Mucosa of descending colon (tissue), 3 donors: ENCODE results near the gene GTF3C1. TPM values are rescaled to one million over a fixed set of nuclear protein-coding genes. Genes with fewer than 3 reads are reported as not detected.
A peak's percentile ranks its signal among the peaks of the same experiment; 100 is the strongest.

Source experiments
- ATAC-seq: fragments of 200-7000 bp; cut with Tn5 transposase; one replicate; pipeline ENCODE4 v1.9.1; 2020; ENCODE audit warnings: mild to moderate bottlenecking, moderate library complexity
- DNase-seq, 3 donors: peaks; one replicate each; pipeline ENCODE4 v3.0.0-alpha.2; 2020
- H3K36me3 ChIP-seq: fragments of 200-600 bp; one replicate; pipeline ENCODE4 v1.8.0; 2021; ENCODE audit warnings: low read depth, mild to moderate bottlenecking
- H3K4me1 ChIP-seq: fragments of 200-600 bp; one replicate; pipeline ENCODE4 v1.8.0; 2021; ENCODE audit warnings: low read depth, mild to moderate bottlenecking
- H3K4me3 ChIP-seq: fragments of 200-600 bp; one replicate; pipeline ENCODE4 v1.8.0; 2021; ENCODE audit warnings: mild to moderate bottlenecking
- H3K9me3 ChIP-seq: fragments of 200-600 bp; one replicate; pipeline ENCODE4 v1.8.0; 2021; ENCODE audit warnings: mild to moderate bottlenecking
- CTCF ChIP-seq: fragments of 200-600 bp; IDR thresholded peaks from one replicate; pipeline ENCODE4 v1.8.0; 2022; ENCODE audit warnings: antibody characterized with exemption, mild to moderate bottlenecking
- intact Hi-C, 2 donors: fragments of 100-400 bp; cut with DNase I in 1 of 2; cut with micrococcal nuclease in 1 of 2; formaldehyde crosslinking; loops; one replicate each; pipeline versions ENCODE4 v1.11.0 to v1.11.1; 2022; cut with DNase I, micrococcal nuclease
- total RNA-seq, 3 donors: library from RNA; stranded (reverse); fragmentation: NEBNext Ultra II Directional in 2 of 3; extraction: Animal tissue kit (Norgen Biotek cat#: 25700) in 2 of 3; gene quantifications; one replicate each; pipeline versions ENCODE4 v1.2.1 to v1.2.4, GENCODE V29; 2021 to 2023
- donor health status: DM: no; HTN: no; CAD: no; lungs with moderate emphysema.
- donor health status: DM: no; HTN: no; CAD: no.
- donor health status: DM: no; HTN: yes; CAD: no.

The GTF3C1 gene
- total RNA-seq, 3 donors from 2014 or later, result 47.0 to 58.5 (median 47.7) TPM

GRCh38 chr16:27561216-27561615 lies 11.5 kb upstream of the GTF3C1 start:
- Histone ChIP-seq H3K4me1 (no peaks in the 10 kb centered on the region), H3K9me3 (no peaks in the 10 kb centered on the region), H3K36me3 (no peaks in the 10 kb centered on the region), H3K4me3 (no peak overlapping the region)
- no peak for TF ChIP-seq CTCF
- intact Hi-C loops, result no loop called here
- DNase-seq (no peak), ATAC-seq (no peak)

GRCh38 chr16:27558932-27559331 lies 9.2 kb upstream of the GTF3C1 start:
- no peaks in the 10 kb centered on the region for H3K9me3 ChIP-seq
- no peak for TF ChIP-seq CTCF
- no peak for ATAC-seq

GRCh38 chr16:27558434-27558833 lies 8.7 kb upstream of the GTF3C1 start:
- ATAC-seq (no peak), DNase-seq (no peak)
- no peaks in the 10 kb centered on the region for H3K4me1 ChIP-seq
- TF ChIP-seq CTCF, result no peak
- no peak overlapping the region for H3K4me3 ChIP-seq
- H3K9me3 ChIP-seq, result no peaks in the 10 kb centered on the region
- H3K36me3 ChIP-seq, result no peaks in the 10 kb centered on the region
- intact Hi-C loops, result no loop called here

More at GRCh38 chr16:27558932-27559331, 9.2 kb upstream of the GTF3C1 start:
- H3K4me3 ChIP-seq, result no peak overlapping the region
- H3K4me1 ChIP-seq, result no peaks in the 10 kb centered on the region
- no peaks in the 10 kb centered on the region for H3K36me3 ChIP-seq
- intact Hi-C loops, result no loop called here
- no peak for DNase-seq

- intact Hi-C loops, result no loop called here
- ATAC-seq (no peak), DNase-seq (no peak)
- no peaks in the 10 kb centered on the region for H3K4me1 ChIP-seq
- H3K36me3 ChIP-seq, result no peaks in the 10 kb centered on the region
- H3K4me3 ChIP-seq, result no peak overlapping the region
- H3K9me3 ChIP-seq, result no peaks in the 10 kb centered on the region
- TF ChIP-seq CTCF, result no peak
These were observed 6.8 kb upstream of the GTF3C1 start for GRCh38 chr16:27556471-27556870.

GRCh38 chr16:27551036-27551435 lies 1.3 kb upstream of the GTF3C1 start:
- TF ChIP-seq CTCF, result no peak
- DNase-seq, result no peak
- no peak for ATAC-seq
- Histone ChIP-seq H3K4me3 (no peak overlapping the region), H3K4me1 (peaks cover 20% of the 10 kb centered on the region), H3K9me3 (no peaks in the 10 kb centered on the region), H3K36me3 (no peaks in the 10 kb centered on the region)
- intact Hi-C loops, result no loop called here

- intact Hi-C loops, result no loop called here
- no peak for DNase-seq
- Histone ChIP-seq H3K36me3 (no peaks in the 10 kb centered on the region), H3K4me1 (peaks cover 20% of the 10 kb centered on the region), H3K4me3 (peak overlapping the region; percentile 59), H3K9me3 (no peaks in the 10 kb centered on the region)
- TF ChIP-seq CTCF, result no peak
- no peak for ATAC-seq
These were observed 838 bp upstream of the GTF3C1 start for GRCh38 chr16:27550582-27550920.
